Hindlimb muscle (tissue), 1 donor: Measurements from ENCODE around the gene PRKAB1. TPM values are rescaled to one million over a fixed set of nuclear protein-coding genes. Genes with fewer than 3 reads are reported as not detected.
"Not testable (repeated sequence)": the region's sequence is repeated elsewhere in the genome, so short reads cannot be mapped to it uniquely, and the experiment has no call there.

Source experiments
- DNase-seq: peaks from one replicate; pipeline ENCODE4 v3.0.0-alpha.2; 2013
- polyA plus RNA-seq: library from polyadenylated mRNA; unstranded; fragments of 120-200 nt; gene quantifications from one replicate; pipeline ENCODE4 v1.2.1, GENCODE V29; 2013; ENCODE audit not compliant: insufficient read length

The PRKAB1 gene
- polyA plus RNA-seq, 1 donor = 29.7 TPM

DNA sequence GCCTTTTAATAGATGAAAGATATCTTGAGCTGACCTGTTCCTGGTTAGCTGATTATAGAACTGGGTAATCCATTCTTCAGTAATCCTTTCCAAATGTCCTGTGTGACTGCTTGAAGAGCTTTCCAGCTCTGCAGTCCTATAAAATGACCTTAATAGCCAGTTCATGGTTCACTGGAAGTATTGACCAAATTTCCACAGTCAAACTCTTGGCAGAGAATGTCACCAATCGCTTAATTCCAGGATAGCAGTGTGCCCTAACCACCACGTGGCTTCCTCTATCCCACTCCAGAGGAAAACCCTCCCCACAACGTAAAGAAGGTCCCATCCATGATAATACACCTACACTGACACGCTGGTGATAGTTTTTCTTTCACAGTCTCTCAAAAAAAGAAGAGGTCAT is 17.4 kb downstream of the PRKAB1 start:
- no peak for DNase-seq

DNA sequence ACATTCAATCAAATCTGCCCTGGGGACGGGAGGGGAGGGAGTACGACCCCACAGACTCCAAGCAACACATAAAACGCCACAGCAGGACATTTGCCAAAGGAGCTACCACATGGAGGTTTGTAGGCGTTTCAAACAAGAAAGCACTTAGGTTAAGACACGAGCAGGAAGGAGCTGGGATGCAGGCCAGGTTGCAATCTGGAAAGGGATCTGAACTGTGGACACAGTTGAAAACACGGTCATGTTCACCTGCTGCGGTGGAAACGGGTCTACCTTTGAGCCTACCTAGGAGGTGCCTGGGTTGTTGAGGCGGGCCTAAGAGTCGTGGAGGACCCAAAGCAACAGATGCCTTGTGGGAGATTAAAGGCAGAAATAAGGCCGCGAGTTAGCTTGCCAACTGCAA is 18.4 kb downstream of the PRKAB1 start:
- DNase-seq = no peak

DNA sequence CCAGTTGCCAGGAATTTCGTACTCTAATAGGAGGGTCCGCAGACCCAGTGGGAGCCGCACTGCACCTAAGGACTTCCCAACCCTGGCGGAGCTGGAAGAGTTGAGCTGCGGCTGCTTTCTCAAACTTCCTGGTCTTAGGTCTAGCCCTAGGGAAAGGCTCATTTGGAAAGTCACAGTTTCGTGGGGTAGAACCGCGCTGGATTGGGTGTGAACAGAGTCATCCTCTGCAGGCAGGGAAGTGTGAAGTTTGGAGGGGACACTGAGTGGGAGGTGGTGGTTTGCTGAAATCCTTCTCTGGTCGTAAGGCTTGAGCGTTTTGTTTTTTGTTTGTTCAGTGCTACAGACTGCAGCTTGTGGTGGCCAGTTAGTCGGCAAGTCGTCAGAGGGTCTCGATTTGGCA is 18.8 kb downstream of the PRKAB1 start:
- no peak for DNase-seq

DNA sequence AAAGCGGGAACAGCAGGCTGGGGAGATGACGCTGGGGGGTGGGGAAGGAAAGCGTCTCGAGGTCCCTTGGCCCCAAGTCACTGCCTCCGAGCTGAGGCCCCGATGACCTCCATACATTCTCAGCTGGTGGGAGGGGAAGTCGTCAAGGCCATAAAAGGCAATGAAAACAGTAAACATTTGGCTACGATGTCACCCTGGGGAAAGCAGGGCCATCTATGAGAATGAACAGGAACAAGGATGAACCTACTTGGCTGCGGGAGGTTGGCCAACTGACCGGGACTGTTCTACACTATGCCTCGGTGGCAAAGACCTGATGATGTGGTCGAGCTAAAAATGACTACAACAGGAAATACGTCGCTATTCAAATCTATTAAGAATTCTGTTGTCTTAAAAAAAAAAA is 19.5 kb downstream of the PRKAB1 start:
- DNase-seq = peak; percentile 38

DNA sequence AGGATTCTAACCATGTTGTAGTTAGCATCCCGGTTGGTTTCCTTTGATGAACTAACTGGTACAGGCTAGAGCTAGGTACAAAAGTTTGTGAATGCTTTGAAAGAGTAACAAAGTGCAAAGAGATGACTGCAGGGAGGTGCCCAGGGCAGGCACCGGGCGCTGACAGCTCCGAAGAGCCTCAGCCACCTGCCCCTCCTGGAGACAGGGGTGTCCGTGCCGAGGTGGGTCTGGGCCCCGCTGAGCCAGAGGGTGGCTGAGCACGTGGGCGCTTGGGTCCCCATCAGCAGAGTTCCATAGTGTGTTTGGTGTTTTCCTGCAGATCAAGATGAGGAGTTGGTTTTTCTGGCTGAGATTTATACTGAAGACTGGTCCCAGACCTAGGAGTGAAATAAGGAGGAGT is 19.9 kb downstream of the PRKAB1 start:
- DNase-seq = no peak

DNA sequence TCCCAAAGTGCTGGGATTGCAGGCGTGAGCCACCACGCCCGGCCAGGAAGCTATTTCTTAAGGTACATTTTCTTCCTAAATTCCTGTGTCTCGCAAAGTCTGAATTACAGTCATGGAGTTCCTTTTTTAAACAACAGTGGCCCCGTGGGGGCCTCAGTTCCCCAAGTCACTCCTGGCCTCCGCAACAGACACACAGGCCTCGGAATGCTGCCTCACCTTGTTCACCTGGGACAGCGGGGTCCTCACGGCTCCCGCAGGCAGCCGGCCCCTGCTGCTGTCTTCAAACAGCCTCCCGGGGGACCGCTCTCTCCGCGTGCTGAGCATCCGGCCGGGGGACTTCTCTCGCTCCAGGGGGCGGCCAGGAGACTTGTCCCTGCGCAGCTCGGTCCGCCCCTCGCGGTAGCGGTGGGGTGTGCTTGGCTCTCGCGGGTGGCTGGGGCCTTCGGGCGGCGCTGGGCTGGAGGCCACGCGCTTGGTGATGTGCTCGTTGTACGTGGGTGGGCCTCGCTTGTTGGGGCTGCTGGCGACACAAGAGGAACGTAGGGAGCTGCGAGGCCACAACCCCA is 22.1 kb downstream of the PRKAB1 start:
- no peak for DNase-seq

DNA sequence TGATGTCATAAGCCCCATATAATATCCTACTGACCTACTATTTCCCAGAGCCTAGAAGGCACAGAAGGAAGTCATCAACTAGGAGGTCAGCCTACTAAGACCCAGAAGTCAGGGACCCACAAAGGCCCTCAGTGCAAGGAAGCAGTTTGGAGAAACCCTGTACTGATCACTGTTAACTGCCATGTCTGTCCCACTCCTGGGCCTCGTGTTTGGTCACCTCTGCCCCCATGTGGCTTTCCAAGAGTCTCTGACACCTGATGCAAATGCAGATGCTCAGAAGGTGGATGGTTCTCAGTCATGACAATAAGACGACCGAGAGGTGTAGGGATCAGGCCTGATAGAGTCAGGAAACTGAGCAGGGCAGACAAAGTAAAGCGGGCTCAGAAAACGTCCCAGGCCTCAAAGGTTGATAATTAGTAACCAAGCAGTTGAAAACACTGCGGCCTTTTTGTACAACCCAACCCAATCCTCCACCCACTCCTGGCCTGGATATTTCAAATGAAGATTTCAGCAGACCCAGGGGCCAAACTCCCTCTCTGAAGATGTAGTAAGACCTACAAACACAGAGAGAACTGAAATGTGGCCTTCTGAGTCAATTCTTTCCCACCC is 23.4 kb downstream of the PRKAB1 start:
- no peak for DNase-seq

DNA sequence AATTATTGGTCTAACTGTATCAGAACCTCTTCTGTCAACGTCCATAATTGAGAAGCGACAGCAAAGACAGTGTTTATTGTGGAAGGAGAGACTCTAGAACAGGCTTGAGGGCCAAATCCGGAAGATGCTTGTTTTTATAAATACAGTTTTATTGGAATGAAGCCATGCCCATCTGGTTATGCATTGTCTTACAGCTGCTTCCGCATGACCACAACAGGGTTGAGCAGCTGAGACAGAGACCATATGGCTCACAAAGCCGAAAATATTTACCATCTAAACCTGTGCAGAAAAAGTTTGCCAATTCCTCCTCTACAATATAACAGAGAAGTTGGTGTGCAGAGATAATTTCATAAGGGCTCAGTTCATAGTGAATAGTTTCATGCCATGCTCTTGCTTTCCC is 24.5 kb downstream of the PRKAB1 start:
- no peak for DNase-seq

DNA sequence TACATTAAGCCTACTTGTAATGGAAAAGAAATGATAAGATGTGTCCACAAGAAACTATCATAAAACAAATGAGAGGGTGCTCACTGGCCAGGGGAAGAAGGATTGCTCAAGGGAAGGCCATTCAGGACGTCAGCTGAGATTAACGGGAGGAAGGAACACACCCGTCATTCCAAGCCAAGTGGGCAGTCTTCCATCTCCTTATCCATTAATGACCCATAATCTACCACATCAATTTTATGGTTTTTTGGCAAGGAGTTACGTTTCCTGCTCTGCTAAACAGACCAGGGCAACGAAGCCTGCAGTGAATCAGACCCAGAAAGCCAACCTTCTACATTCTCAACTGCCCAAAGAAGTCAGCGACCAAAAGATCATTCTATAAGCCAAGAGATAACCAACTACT is 25.1 kb downstream of the PRKAB1 start:
- DNase-seq = no peak

DNA sequence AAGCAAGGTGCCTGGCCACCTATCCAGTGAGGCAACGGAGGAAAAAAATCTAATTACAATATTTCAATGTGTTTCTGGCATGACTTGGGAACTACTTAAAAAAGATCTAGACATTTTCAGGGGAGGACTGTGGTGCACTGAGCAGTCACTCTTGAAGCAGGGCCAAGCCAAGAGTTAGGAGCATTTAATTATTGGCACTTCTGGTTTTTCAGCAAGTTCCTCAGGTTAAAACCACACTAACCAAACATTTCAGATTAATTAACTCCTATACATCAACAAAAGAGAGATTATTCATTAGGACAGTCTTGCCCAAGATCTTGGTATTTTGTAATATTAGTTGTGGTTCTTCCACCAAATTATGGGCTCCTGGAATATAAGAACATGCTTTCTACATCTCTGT is 25.6 kb downstream of the PRKAB1 start:
- DNase-seq = no peak

DNA sequence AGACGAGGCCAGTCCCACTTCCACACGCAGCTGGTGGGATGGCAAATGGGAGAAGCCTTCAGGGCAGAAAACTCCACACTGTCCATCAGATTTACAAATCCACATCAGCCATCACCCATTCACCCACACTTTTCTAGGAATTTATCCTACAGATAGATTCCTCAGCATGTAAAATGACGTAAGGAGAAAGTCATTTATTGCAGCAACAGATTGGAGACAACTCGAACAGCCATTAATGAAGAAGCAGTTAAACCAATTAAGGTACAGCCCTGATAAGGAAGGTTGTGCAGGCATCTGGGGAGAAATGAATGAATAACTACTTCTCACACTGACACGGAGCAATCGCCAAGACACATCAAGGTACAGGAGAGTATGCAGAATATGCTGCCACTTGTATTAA is 26.2 kb downstream of the PRKAB1 start:
- DNase-seq = no peak

DNA sequence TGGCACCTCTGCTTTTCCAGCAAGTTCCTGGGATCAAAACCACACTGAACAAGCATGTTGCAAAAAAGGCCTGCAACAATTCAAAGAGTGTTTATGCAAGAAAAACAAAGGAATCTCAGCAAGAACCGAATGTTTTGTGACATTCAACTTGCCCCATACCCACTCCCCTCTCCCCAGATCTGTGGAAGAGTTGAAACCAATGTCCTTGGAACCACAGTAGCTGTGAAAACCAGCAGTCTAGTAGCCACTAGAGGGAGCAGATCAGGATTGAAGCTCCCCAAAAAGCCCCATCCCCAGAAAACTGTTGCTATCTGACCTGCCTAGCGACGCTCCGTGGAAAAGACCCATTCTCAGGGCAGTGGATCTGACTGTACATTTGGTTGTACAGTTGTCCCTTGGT is 27.1 kb downstream of the PRKAB1 start:
- DNase-seq = no peak

DNA sequence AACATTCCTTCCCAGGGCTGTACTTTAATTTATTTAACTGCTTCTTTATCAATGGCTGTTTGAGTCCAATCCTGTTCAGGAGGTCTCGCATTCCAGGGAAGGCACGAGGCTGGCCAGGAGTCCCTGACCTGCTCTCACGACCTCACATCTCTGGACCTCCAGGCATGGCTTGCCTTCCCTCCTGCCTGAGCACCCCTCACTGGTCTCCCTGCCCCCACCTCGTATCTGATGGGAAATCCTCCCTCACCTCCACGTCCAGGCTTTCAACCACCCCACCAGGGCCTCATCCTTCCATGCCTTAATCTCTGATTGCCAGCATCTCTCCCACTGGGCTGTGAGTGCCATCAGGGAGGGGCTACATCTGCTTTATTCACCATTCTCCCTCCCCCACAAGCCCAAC is 29.0 kb downstream of the PRKAB1 start:
- no peak for DNase-seq

DNA sequence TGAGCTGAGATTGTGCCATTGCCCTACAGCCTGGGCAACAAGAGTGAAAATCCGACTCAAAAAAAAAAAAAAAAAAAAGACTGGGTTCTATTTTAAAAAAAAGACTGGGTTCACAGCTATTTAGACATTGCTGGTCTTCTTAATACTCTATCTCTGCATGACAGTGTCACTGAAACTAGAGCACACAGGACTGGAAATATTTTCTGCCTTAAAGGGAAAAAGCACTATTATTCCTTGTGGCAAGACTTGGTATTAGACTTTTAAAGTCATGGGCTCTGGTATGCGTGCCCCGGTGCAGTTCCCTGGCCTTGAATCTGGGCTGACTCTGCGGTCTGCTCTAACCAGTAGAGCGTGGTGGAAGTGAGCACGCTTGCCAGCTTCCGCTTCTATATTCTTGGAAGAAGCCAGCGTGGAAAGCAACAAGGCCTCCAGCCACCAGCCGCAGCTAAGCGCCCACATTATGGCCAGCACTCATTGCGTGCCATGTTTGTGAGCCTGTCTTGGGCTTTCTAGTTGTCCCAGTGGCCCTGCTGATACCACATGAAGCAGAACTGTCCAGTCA is 31.3 kb downstream of the PRKAB1 start:
- no peak for DNase-seq

DNA sequence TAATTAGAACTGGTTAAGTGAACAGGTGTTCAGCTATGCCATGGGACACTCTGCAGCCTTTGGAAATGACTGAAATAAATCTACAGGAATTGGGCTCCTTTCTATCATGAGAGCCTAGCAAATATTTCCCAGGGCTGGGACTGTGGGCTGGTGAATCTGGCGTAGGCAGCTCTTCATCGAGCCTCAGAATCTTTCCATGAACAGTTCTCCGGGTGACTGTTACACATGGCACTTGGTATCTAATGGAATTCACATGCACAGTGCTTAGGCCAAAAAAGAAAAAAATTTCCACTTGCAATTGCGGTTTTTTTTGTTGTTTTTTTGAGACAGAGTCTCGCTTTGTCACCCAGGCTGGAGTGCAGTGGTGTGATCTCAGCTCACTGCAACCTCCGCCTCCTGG is 32.1 kb downstream of the PRKAB1 start:
- DNase-seq = no peak

DNA sequence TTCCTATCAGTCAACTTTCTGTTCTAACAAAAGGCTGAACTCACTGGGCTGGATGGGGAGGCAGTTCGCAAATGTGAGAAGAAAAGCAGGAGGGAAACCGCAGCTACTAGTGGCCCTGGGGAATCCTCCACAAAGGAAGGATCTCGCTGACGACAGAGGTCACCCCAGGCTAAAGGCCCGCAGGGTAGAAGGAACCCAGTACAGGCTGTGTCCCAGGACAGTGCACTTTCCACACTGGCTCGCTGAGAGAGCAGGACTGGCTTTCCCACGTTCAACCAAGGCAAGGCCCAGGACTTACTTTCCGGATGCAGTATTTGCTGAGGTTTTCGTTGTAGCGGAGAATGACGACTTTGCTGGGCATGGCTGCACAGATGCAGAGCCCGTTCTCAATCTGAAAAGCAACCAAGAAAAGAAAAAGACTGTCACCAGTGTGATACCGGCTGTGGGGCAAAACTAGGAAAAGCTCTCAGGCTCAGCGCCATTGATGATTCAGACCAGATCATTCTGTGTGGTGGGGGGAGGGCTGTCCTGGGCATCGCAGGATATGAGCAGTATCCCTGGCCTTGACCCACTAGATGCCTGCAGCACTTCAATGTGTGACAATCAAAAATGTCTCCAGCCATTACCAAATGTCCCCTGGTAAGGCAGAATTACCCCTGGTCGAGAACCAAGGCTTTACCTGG is 36.3 kb downstream of the PRKAB1 start:
- DNase-seq = no peak

DNA sequence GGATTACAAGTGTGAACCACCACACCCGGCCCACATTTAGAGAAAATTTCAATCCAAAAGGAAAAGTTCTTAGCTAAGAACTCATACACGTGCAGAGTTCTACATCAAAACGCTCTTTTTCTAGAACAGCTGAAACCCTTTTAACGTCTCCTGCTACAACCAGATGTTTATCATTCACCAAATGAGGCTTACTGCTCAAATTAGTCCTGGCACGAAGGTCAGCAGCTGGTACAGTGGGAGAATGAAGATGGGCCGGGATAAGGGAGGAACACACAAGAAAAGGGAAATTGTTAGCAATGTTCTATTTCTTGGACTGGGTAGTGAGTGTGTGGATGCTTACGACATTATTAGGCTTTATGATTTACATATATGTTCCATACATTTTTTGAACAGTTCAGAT is 37.2 kb downstream of the PRKAB1 start:
- no peak for DNase-seq

DNA sequence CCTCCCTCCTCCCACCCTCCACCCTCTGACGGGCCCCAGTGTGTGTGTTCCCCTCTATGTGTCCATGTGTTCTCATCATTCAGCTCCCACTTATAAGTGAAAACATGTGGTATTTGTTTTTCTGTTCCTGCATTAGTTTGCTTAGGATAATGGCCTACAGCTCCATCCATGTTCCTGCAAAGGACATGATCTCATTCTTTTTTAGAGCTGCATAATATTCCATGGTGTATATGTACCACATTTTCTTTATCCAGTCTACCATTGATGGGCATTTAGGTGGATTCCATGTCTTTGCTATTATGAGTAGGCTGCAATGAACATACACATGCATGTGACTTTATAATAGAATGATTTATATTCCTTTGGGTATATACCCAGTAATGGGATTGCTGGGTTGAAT is 38.5 kb downstream of the PRKAB1 start:
- DNase-seq = not testable (repeated sequence)

DNA sequence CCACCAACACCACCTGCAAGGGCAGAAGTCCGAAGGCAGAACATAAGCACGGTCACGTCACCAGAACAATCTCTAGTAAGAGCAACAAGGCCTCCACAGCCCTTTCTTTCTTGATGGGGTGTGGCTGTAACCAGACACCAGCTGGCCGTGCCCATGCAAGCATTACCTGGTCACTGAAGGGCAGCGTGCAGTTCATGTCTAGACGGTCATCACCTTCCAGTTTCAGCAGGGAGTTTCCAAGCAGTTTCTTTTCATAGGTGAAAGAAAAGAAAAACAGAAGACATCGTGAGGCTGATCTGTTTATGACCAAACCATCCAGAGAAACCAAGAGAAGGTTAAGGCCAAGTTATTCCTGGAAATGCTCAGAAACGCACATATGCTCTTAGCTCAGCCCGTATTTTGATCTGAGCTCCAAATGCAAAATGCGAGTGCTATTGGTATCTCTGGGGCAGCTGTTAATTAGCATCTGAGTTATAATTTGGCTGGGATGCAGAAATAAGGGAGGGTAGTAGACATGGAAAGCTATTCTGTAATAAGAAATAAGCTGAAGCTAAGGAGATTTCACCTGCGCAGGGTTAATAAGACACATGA is 42.5 kb downstream of the PRKAB1 start:
- DNase-seq = no peak

DNA sequence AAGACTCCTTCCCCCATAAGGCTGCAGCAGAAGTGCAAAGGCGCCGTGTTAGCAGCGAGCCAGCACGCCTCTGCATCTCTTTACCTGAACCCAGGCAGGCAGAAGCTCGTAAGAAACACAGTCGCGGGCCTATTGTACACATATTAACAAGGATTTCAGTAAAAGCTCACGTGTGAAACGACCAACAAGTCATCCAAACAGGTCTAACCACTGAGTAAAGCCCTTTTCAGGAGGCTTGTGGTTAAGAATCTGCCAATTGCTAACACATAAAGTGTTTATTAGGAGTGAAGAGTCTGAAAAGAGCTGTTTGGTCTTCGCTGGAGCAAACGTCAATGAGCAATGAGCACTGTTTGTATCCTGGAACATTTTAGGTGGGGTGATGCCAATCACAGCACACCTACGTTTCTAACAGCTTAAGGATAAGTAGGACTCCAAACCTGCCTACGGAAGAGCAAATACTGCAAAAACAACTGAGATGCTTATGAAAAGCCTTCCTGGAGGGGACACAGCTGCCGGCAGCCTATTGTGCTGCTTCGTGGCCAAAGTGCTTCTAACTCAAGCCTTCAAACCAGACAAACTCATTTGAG is 43.1 kb downstream of the PRKAB1 start:
- DNase-seq = no peak

DNA sequence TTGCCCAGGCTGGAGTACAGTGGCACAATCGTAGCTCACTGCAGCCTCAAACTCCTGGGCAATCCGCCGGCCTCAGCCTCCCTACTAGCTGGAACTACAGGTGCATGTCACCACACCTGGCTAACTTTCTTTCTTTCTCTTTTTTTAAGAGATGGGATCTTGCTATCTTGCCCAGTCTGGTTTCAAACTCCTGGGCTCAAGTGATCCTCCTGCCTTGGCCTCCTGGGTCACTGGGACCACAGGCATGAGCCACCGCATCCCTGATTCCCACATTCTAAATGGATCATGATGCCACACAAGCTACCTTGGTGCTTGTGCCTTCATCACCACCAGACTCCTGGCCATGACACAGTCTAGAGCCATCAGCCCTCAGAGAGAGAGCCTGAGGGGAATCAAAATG is 43.8 kb downstream of the PRKAB1 start:
- no peak for DNase-seq

DNA sequence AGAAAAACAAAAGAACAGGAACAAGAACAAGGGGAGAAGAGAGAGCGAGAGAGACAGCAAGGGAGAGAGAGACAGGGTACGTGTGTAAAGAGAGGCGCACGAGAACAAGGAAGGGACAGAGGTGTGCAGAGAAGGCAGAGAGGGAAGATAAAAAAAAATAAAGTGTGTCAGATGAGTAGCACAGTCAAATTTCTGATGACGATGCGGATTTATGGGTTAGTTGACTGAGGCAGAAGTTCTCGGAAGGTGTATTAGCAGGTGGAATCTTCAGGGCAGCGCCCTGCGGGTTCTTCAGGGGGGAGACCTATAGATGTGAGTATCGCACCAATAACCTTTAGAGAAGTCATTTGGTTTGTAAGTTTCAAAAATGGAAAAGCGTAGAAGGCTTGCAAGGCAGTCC is 44.8 kb downstream of the PRKAB1 start:
- DNase-seq = no peak

DNA sequence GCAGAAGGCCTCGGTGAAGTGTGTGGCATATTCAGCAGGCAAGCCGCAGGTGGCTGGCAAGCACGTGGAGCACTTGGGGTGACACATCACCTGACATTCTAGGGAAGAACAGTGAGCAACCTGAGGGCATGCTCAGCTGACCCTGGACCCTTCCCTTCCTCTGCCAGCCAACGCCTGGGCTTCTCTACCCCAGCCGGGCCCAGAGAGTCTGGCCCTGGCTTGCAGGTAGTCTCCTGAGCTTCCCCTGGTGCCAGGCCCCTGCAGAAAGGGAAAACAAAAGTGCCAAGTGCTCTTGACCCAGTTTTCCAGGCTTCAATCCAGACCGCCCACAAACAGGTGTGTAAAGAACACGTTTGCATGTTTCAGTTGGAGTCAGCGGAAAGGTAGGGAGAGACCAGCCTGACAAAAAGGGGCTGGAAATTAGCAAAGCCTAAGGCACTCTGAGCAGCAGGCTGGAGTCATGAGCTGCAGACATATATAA is 45.7 kb downstream of the PRKAB1 start:
- no peak for DNase-seq
